Activated T-cell treated with anti-CD3 and anti-CD28 coated beads for 48 hours (primary cell): ENCODE data around the gene DGKE.
A peak's percentile ranks its signal among the peaks of the same experiment; 100 is the strongest.

Experiments used
- DNase-seq: peaks from one replicate; pipeline ENCODE4 v3.0.0-alpha.2; 2020; ENCODE audit warnings: low read depth

DGKE gene

GRCh38 chr17:56833809-56834379, at the start of gene DGKE, which contains the start of gene C17orf67:
Gene DGKE, plus strand, starts transcription at chr17:56834151. Its CDS starts 645 bp downstream, at chr17:56834796.
Gene C17orf67, minus strand, starts transcription at chr17:56833920. Its CDS starts 18,110 bp downstream, at chr17:56815810.
- peak; percentile 98 for DNase-seq

GRCh38 chr17:56785405-56785804, 48.5 kb upstream of the DGKE start:
- no peak for DNase-seq

- no peak for DNase-seq
These were observed 47.8 kb upstream of the DGKE start for GRCh38 chr17:56785997-56786680.

- peak; percentile 40 for DNase-seq
These were observed 46.9 kb upstream of the DGKE start for GRCh38 chr17:56786989-56787482.

GRCh38 chr17:56792267-56792666, 41.7 kb upstream of the DGKE start:
- no peak for DNase-seq

- DNase-seq: no peak
These were observed 40.4 kb upstream of the DGKE start for GRCh38 chr17:56793531-56793930.

GRCh38 chr17:56793957-56794356, 40.0 kb upstream of the DGKE start:
- no peak for DNase-seq

- no peak for DNase-seq
These were observed 38.6 kb upstream of the DGKE start for GRCh38 chr17:56795221-56795865.

- no peak for DNase-seq
These were observed 37.4 kb upstream of the DGKE start for GRCh38 chr17:56796536-56796935.

GRCh38 chr17:56798916-56799315, 35.0 kb upstream of the DGKE start:
- DNase-seq: no peak

- no peak for DNase-seq
These were observed 32.3 kb upstream of the DGKE start for GRCh38 chr17:56801459-56802178.

GRCh38 chr17:56803071-56803470, 30.9 kb upstream of the DGKE start:
- DNase-seq: no peak

GRCh38 chr17:56804454-56804853, 29.5 kb upstream of the DGKE start:
- no peak for DNase-seq

GRCh38 chr17:56806949-56807348, 27.0 kb upstream of the DGKE start:
- no peak for DNase-seq

- DNase-seq: no peak
These were observed 26.2 kb upstream of the DGKE start for GRCh38 chr17:56807723-56808122.

- no peak for DNase-seq
These were observed 25.4 kb upstream of the DGKE start for GRCh38 chr17:56808503-56808902.

- DNase-seq: no peak
These were observed 24.7 kb upstream of the DGKE start for GRCh38 chr17:56809106-56809819.

- DNase-seq: no peak
These were observed 24.2 kb upstream of the DGKE start for GRCh38 chr17:56809820-56810179.

GRCh38 chr17:56810343-56810742, 23.6 kb upstream of the DGKE start:
- DNase-seq: no peak

- no peak for DNase-seq
These were observed 22.8 kb upstream of the DGKE start for GRCh38 chr17:56810891-56811775.

GRCh38 chr17:56812901-56813388, 21.0 kb upstream of the DGKE start:
- no peak for DNase-seq
